ENCODE measurements around the gene USP19.

USP19 gene

GRCh38 chr3:49098429-49098828 is 22.2 kb downstream of the USP19 start:
- no peak for DNase-seq

- peak; percentile 99 for DNase-seq
These were observed 26.5 kb downstream of the USP19 start, which contains the start of gene QRICH1 for GRCh38 chr3:49093853-49094767. TSS of gene QRICH1 (minus strand) at chr3:49094071. CDS start at chr3:49077017, 17,054 bp downstream.

- DNase-seq = peak; percentile 78
These were observed 27.4 kb downstream of the USP19 start for GRCh38 chr3:49092938-49093852.

GRCh38 chr3:49081429-49081828 is 39.2 kb downstream of the USP19 start:
- DNase-seq = no peak

- no peak for DNase-seq
These were observed 41.4 kb downstream of the USP19 start for GRCh38 chr3:49079270-49079669.

GRCh38 chr3:49076646-49077045 is 44.0 kb downstream of the USP19 start:
- no peak for DNase-seq

GRCh38 chr3:49076116-49076515 is 44.5 kb downstream of the USP19 start:
- DNase-seq = no peak

Measured in EL (cell line).